Stimulated activated CD4-positive, alpha-beta T cell treated with anti-CD3 and anti-CD28 coated beads, TNF-alpha, amount 100 ng/mL, for 1 hour (primary cell): ENCODE results near the gene TRIM26.

ENCODE experiments used
- DNase-seq, 3 donors: peaks; one replicate each; pipeline ENCODE4 v3.0.0-alpha.2; 2020; ENCODE audit warnings: low read depth in 3 of 3, low spot score in 1 of 3

The TRIM26 gene

GRCh38 chr6:30211899-30212298 is 1.3 kb downstream of the TRIM26 start:
- DNase-seq, result no peak

- no peak for DNase-seq
Measured at GRCh38 chr6:30211306-30211705, 1.9 kb downstream of the TRIM26 start.

GRCh38 chr6:30207619-30208295 is 5.4 kb downstream of the TRIM26 start:
- DNase-seq, result no peak

- DNase-seq, result no peak
Measured at GRCh38 chr6:30206799-30207618, 6.2 kb downstream of the TRIM26 start.

GRCh38 chr6:30206152-30206551 is 7.1 kb downstream of the TRIM26 start:
- no peak for DNase-seq

- DNase-seq, result no peak
Measured at GRCh38 chr6:30204116-30204515, 9.1 kb downstream of the TRIM26 start.

- no peak for DNase-seq
Measured at GRCh38 chr6:30202366-30202765, 10.8 kb downstream of the TRIM26 start.

- DNase-seq, result no peak
Measured at GRCh38 chr6:30200551-30201281, 12.5 kb downstream of the TRIM26 start.

GRCh38 chr6:30198166-30199084 is 14.8 kb downstream of the TRIM26 start:
- no peak for DNase-seq

- no peak for DNase-seq
Measured at GRCh38 chr6:30196376-30196775, 16.8 kb downstream of the TRIM26 start.

- DNase-seq, result no peak
Measured at GRCh38 chr6:30195951-30196350, 17.3 kb downstream of the TRIM26 start.

- no peak for DNase-seq
Measured at GRCh38 chr6:30194797-30195690, 18.2 kb downstream of the TRIM26 start.

- no peak for DNase-seq
Measured at GRCh38 chr6:30192076-30192475, 21.1 kb downstream of the TRIM26 start.

GRCh38 chr6:30188541-30188940 is 24.7 kb downstream of the TRIM26 start:
- DNase-seq, result no peak

- no peak for DNase-seq
Measured at GRCh38 chr6:30185846-30186484, 27.2 kb downstream of the TRIM26 start.

GRCh38 chr6:30184417-30185031 is 28.7 kb downstream of the TRIM26 start:
- DNase-seq, result no peak

GRCh38 chr6:30180145-30180544 is 33.1 kb downstream of the TRIM26 start:
- DNase-seq, result no peak

GRCh38 chr6:30178837-30179236 is 34.4 kb downstream of the TRIM26 start:
- no peak for DNase-seq

GRCh38 chr6:30175765-30176164 is 37.4 kb downstream of the TRIM26 start:
- no peak for DNase-seq
